Esophagus squamous epithelium (tissue), 4 donors: ENCODE measurements around the gene KAZN.

Experiments
- CTCF ChIP-seq, 6 experiments: fragments of 450-650 bp in 4 of 6; fragments of 200-600 bp in 2 of 6; sonication (generic) in 2 of 6; IDR thresholded peaks; one replicate each; pipeline ENCODE4 v1.5.1; 2016 to 2019; ENCODE audit warnings: antibody characterized with exemption in 6 of 6, mild to moderate bottlenecking in 4 of 6, moderate library complexity in 4 of 6
- POLR2A ChIP-seq, 4 donors: fragments of 450-650 bp; IDR thresholded peaks; one replicate each; pipeline ENCODE4 v1.6.1; 2017; ENCODE audit warnings: antibody characterized with exemption in 4 of 4, mild to moderate bottlenecking in 4 of 4, moderate library complexity in 3 of 4

- TF ChIP-seq POLR2A (IDR thresholded peaks at IDR 0.05) = no peak
- no peak for TF ChIP-seq CTCF (IDR thresholded peaks at IDR 0.05)
These were observed 237.2 kb downstream of the KAZN start for GRCh38 chr1:14835725-14836124.
